GM21367 (cell line): Measurements from ENCODE around the gene PTGR2.
"Not testable (repeated sequence)": the region's sequence is repeated elsewhere in the genome, so short reads cannot be mapped to it uniquely, and the experiment has no call there.

Experiments used
- ATAC-seq: cut with Tn5 transposase; IDR thresholded peaks from one replicate; pipeline ENCODE4 v1.9.1; 2021; ENCODE audit not compliant: unreplicated experiment

The PTGR2 gene

GRCh38 chr14:73833034-73833433 lies 18.6 kb upstream of the PTGR2 start:
- ATAC-seq, result no peak

- ATAC-seq, result no peak
Observed at GRCh38 chr14:73833530-73834260, 17.9 kb upstream of the PTGR2 start.

GRCh38 chr14:73834261-73834625 lies 17.4 kb upstream of the PTGR2 start:
- no peak for ATAC-seq

GRCh38 chr14:73838293-73839034 lies 13.2 kb upstream of the PTGR2 start:
- ATAC-seq, result not testable (repeated sequence)

GRCh38 chr14:73842201-73842600 lies 9.4 kb upstream of the PTGR2 start:
- no peak for ATAC-seq

- ATAC-seq, result no peak
Observed at GRCh38 chr14:73842851-73843250, 8.8 kb upstream of the PTGR2 start.

- ATAC-seq, result no peak
Observed at GRCh38 chr14:73843296-73843695, 8.3 kb upstream of the PTGR2 start.

GRCh38 chr14:73846947-73847346 lies 4.7 kb upstream of the PTGR2 start:
- no peak for ATAC-seq

- ATAC-seq, result no peak
Observed at GRCh38 chr14:73851000-73851399, 631 bp upstream of the PTGR2 start.

GRCh38 chr14:73859145-73859544 lies 7.5 kb downstream of the PTGR2 start:
- no peak for ATAC-seq

GRCh38 chr14:73861073-73861472 lies 9.4 kb downstream of the PTGR2 start:
- ATAC-seq, result no peak

GRCh38 chr14:73862480-73862879 lies 10.8 kb downstream of the PTGR2 start:
- ATAC-seq, result no peak

GRCh38 chr14:73863209-73863608 lies 11.6 kb downstream of the PTGR2 start:
- ATAC-seq, result no peak

GRCh38 chr14:73865534-73866113 lies 14.0 kb downstream of the PTGR2 start:
- no peak for ATAC-seq

- not testable (repeated sequence) for ATAC-seq
Observed at GRCh38 chr14:73869754-73870153, 18.1 kb downstream of the PTGR2 start.

- ATAC-seq, result no peak
Observed at GRCh38 chr14:73870525-73871235, 19.0 kb downstream of the PTGR2 start.

GRCh38 chr14:73873660-73874059 lies 22.0 kb downstream of the PTGR2 start:
- ATAC-seq, result no peak

- no peak for ATAC-seq
Observed at GRCh38 chr14:73877790-73878189, 26.2 kb downstream of the PTGR2 start.

- ATAC-seq, result no peak
Observed at GRCh38 chr14:73878436-73878835, 26.8 kb downstream of the PTGR2 start.

- ATAC-seq, result no peak
Observed at GRCh38 chr14:73879027-73879426, 27.4 kb downstream of the PTGR2 start.

GRCh38 chr14:73884438-73885190 lies 33.0 kb downstream of the PTGR2 start:
- no peak for ATAC-seq
